GM19395 (cell line): Measurements from ENCODE around the gene THSD4.
"Not testable (repeated sequence)": the region's sequence is repeated elsewhere in the genome, so short reads cannot be mapped to it uniquely, and the experiment has no call there.

Source experiments
- ATAC-seq: cut with Tn5 transposase; IDR thresholded peaks from one replicate; pipeline ENCODE4 v1.9.1; 2021; ENCODE audit warnings: mild to moderate bottlenecking, moderate library complexity; ENCODE audit not compliant: unreplicated experiment

The THSD4 gene

DNA sequence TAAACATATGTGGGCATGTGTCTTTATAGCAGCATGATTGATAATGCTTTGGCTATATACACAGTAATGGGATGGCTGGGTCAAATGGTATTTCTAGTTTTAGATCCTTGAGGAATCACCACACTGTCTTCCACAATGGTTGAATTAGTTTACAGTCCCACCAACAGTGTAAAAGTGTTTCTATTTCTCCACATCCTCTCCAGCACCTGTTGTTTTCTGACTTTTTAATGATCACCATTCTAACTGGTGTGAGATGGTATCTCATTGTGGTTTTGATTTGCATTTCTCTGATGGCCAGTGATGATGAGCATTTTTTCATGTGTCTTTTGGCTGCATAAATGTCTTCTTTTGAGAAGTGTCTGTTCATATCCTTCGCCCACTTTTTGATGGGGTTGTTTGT lies 252.5 kb downstream of the THSD4 start:
- ATAC-seq, result not testable (repeated sequence)

DNA sequence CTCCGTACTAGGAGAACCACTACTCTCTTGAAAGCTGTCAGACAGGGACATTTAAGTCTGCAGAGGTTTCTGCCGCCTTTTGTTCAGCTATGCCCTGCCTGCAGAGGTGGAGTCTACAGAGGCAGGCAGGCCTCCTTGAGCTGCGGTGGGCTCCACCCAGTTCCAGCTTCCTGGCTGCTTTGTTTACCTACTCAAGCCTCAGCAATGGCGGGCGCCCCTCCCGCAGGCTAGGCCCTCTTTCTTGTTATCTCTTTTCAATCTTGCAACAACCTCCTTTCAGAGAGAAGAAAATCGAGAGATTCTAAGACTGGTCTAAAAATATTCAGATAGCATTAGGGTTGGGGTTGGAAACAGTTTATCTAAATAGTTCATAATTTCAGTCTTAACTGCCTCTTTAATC lies 257.5 kb downstream of the THSD4 start:
- not testable (repeated sequence) for ATAC-seq

DNA sequence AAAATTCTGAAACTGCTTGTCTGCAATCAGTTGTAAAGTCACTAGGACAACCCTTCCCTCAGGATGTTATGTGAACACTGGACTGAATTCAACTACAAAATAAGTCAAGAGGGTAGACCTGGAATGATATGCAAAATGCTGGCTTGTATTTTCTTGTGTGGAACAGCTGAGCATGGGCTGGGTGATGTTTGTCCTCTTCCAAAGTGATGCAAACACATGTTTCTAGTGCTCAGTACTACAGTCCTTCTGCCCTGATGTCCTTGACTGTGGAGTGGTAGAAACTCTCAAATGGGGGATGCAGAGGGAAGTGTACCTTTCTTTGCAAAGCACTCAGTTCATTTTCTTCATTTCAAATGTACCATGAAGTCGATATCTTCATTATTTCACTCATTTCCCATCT lies 258.6 kb downstream of the THSD4 start:
- ATAC-seq, result no peak

DNA sequence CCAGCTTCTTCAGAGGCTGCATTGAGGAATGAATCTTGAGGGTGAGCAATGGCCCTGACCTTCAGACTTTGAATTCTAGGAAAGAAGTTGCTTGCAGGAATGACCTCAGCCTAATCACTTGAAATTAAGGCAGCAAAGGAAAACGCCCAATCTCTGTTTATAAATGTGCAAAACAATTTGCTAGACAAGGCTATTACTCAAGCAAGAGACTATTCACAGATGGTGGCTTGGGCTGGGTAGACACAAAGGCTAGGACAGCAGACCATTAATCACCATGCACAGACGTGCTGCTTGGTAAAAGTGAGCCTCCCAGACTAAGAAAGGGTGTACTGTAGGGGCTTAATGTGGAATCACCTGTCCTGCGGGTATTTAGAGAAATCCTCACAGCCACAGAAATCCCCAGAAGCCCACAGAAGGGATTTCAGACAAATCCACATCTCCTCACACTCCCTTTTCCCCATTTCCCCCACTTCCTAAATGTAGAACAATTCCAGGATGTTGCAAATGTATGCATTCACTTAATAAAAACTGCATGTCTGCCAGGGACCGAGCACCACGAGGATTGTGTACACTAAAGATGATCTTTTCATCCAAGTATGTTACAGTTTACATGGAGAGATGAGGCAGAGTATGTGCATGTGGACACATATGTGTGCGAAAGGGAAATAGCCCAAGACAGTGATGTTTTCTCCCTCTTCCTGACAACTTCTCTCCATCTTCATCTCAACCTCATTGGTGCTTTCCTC lies 259.5 kb downstream of the THSD4 start:
- no peak for ATAC-seq

DNA sequence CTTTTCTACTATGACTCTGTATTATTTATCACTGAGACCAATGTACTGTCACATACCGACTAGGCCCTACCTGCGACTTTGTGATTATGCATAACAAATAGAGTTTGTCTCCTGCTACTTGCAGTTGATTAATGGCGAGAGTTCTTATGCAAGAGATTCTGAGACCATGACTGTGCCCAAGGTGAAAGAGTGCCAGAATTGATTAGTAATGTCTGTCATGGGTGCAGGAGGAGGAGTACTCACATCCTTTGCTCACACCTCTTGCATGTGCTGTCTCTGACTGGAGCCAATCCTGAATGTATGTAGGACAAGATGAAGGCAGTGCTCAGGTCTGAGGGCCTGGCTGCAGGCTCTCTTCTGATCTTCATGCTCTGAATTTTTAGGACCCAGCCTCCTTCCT lies 260.7 kb downstream of the THSD4 start:
- no peak for ATAC-seq

DNA sequence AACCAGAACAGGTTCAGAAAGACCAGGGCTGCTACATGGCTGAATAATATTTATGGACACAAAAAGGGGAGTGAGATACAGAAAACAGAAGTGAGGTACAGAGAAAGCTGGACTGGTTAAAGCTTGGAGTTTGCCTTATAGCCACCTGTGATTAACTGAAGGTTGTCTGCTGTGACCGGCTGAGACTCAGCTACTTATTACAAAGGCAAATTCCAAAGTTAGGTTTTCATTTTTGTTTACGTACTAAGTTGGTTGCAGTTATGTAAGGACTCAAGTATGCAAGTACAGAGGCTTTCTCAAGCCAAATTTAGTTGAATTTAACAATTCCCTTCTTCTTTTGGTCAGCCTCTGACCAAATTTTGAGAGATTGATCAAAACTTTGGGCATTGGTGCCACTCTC lies 264.6 kb downstream of the THSD4 start:
- ATAC-seq, result no peak

DNA sequence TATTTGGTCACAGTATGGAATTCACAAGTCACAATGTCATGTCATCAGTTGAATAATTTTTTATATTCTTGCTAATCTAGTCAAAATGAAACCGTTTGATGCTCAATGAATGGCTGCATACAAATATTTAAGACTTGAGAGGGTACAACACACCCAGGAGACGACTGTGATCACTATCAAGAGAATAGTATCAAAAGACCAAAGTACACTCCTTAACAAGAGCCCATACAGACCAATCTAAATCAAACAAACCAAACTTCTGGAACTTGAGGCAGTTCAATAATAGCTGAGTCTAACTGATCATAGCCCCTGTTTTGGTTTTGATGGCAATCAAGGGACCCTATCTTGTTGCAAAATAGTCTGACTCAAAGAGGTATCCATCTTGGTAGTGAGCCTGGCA lies 265.1 kb downstream of the THSD4 start:
- ATAC-seq, result no peak

DNA sequence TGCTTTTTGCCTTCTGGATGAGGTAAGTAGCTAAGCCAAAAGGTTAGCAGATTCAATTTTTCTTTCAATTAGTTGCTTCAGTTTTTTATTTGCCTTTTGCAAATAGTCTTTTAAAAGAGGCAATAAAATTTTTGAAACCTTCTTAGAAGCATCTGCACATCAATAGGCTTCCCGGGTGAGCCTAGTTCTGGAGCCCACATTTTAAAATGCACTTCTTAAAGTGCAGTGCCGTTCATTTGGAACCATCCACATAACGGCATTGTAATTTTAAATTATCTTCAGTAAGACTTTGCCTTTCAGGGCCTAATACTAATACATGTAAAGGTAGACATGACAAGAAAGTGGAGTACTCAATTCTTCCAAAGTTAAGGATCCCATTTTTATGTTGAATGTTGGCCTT lies 269.2 kb downstream of the THSD4 start:
- ATAC-seq, result no peak

DNA sequence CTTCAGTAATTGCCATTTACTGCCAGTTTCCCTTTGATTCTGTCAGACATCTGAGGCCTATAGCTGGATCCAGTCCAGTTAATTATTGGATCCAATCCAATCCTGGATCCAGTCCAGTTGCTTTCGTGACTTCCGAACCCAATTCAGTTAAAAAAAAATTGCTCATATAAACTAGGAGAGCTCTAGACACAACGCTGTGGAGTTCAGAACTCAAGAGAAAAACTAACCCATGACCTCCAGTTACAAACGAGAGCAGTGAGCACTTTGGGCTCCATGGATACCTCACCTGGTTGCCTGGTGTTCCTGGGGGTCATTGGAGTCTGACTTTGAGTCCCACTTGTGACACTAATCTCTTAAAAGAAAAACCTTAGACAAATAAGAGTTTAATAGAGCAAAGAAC lies 269.8 kb downstream of the THSD4 start:
- ATAC-seq, result no peak

DNA sequence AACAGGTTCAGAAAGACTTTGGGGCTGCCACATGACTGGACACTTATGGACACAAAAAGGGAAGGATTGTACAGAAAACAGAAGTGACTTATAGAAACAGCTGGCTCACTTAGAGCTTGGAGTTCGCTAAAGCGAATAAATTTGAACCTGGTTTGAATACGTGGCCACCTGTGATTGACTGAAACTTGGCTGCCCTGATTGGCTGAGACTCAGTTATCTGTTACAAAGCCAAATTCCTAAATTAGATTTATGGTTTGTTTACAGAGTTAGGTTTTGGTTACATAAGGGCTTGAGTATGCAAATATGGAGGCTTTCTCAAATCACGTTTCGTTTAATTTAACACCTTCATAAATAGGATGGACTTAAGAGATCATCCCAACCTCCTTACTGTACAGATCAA lies 270.2 kb downstream of the THSD4 start:
- ATAC-seq, result no peak

DNA sequence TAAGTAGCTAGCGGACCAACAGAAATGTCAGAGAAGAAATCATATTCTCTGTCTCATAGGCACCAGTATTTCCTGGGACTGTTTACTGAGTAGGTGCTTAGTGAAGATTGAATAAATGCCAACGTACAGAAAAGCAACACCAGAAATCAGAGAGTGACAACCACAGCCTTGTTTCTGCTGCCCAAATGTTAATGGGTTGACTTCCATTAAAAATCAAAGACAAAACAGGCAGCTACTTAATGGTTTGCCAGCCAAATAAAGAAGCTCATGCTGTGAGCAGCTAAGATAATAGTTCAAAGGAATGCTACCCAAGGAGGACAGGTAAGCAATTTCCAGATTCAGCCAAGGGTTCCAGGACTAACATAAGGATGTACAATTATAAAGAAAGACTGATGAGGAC lies 270.7 kb downstream of the THSD4 start:
- ATAC-seq, result no peak

DNA sequence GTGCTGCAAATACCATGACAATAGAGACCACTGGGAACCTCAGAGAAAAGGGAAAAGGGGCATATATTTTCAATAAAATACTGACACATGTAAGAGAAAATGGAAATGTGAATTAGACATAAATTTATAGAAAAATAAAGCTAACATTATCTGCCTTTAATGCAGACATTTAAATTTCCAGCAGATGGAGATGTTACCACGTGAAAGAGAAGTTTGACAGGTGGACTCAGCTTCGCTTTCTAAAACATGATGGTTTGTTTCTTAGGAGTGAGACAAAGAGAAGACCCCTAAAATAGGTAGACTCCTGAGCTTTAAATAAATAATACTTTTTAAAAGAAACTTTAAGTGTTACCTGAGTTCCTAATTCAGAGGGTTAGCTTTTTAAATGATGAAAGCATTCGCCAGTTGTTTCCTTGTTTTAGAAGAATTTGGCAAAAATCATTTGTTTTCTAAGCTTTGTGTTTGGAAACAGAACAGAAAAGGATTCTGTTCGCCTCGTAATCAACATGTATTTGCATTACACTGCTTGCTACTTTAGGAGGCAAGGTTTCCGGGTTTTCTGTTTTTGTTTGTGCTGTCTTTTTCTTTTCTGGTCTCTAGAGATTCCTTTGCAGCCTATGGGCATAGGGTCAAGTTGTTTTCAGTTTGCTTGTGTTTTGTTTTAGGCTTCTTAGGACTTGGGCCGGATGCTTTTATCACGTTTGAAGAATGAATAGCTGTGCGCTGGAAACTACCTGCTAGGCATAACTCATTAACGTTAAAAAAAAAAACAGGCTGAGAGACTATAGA lies 271.4 kb downstream of the THSD4 start:
- no peak for ATAC-seq

DNA sequence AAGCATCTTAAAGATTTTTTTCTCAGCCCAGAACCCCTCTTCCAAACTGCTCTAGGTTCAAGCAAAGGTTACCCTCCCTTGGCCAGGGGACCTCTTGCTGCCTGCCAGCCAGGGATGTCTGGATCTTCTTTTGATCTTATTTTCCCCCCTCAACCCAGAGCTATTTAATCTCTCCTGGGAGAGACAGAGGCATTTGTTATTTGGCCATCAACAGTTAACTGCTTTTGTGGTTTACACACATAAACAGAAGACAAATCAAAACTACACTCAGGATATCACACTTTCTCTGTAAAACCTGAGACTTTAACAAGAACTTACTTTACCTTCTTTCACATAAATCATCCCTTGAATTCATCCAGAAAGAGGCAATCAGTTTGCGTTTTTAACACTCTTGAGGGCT lies 272.5 kb downstream of the THSD4 start:
- no peak for ATAC-seq

DNA sequence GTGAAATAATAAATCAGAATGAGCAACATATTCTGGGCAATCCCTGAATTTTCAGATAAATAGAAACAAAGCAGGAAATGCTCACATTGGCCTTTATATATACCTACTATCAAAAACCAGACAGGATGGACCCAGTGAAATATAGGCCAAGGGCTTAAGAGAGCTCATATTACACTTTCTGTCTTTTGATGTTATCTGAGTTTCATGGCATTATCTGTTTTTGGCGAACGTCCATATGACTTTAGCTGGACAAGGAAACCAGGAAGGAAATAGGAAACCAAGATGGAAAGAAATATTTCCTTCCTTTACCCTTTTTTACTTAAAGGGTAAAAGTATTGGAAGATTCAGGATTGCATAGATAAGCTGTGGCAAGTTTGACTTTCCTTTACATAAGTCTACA lies 274.8 kb downstream of the THSD4 start:
- no peak for ATAC-seq

DNA sequence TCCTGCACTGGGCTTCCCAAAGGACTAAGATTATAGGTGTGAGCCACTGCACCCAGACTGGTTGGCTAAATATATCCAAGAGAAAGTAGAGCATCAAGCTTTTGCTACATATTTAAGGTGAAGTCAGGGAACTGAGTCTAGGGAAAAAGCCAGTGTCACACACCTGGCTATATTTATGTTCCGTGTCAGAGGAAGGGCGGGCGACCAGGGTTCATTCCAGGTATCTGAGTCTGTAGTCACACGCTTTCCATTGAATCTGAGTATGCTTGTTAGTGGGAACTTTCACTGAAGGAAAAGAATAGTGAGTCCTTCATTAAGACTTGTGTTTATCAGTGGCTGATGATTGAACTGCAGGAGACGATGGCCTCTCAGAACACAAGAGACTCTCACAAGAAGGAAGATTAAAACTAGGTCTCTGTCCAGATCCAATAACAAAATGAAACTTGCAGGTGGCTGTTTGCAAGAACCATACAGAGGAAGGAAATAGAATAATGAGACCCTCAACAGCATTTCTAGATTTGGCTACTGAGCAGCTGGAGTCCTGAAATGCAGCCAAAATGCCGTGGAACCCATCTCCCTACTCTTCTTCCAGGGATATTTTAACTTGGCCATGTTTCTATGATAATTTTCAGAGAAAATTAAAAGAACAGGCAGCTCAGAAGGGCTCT lies 276.3 kb downstream of the THSD4 start:
- ATAC-seq, result no peak

DNA sequence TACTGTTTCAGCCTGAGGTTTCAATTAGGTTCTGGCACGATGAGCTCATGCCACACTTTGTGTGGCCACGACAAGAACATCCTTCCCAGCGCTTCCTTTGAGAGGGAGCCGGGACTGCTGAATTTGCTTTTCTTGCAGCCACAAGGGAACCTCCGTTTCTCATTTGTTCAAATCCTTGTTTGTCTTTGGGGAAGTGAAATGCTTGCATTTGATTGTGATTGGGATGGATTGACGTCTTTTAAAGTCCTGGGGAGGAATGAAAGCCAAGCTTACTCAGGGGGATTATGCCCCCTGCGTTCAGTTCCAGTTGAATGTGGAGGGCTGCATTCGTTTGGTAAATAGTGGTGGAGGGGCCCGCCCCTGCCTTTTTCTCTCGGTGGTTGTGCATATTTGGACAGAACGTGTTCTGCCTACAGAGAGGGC lies 277.6 kb downstream of the THSD4 start:
- no peak for ATAC-seq

DNA sequence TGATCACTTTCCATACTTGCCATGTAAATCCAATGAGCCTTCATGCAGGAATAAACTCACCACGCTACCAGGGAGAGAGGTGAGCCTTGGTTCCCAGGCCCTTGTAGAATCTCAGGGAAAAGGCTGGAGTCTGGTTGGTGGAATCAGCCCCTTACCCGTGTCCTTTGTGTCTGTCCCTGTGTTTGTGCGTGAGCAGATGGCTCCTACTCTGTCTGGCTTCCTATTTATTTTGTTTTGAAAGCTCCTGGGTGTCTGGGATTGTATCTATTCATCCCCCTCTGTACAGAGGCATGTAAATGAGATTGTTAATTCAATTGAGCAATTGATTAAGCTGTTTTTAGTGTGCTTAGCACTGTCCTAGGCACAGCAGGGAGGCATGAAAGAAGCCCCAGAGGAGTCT lies 278.1 kb downstream of the THSD4 start:
- no peak for ATAC-seq

DNA sequence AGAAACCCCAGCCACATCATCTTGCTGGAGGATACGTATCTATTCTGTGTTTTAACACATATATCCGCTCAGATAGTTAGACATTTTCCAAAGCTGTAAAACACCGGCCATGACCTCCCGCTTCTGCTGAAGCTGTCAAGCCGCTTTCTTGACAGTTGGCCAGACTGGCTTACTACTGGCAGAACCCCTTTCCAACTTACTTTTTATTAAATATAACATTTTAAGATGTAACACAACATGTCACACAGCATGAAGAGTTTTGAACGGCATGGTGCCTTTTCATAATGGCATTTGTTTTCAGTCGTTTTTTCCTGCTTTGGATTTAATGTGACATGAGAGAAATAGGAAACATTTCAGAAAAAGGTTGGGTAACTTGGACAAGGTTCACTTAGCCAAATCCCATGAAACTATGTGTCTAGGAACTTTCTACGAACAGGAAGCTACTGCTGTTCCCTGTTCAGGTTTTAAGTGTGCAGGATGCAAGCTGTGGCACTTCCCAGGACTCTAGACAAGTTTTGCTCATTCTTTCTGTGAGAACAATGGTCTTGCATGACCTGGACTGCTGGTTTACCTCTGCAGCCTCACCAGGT lies 281.4 kb downstream of the THSD4 start:
- no peak for ATAC-seq

DNA sequence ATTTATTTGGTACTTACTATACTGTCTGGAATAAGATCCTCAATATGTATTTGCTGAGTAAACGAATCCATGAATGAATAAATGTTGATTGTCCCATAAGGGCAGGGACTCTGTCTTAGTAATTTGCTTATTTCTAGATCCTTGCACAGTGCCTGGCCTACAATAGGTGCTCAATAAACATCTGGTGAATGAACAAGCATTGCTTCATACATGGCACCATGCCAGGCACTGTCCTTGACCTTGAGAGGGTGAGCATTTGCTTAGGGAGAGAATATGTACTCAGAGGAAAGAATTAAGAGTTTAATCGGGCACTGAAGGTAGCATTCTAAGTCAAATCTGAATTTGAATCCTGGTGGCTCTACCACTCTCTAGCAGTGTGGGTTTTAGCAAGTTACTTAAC lies 282.1 kb downstream of the THSD4 start:
- no peak for ATAC-seq

DNA sequence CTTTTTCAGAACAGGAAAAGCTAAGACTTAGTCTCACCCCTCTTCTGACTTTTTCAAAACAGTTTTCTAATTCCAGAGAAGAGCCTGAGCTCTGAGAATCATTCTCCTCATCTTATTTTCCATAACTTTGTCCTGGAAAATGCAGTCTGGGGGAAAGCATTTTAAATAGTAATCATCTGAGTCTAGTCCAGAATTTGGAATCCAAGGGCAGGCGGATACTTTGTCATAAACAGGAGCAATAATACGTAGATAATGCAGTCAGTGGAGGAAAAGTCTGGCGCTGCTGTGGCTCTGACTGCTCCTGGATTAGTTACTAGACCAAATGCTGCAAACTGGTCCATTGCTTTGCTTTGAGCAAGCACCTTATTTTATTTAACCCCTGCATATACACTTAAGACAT lies 285.0 kb downstream of the THSD4 start:
- ATAC-seq, result no peak

DNA sequence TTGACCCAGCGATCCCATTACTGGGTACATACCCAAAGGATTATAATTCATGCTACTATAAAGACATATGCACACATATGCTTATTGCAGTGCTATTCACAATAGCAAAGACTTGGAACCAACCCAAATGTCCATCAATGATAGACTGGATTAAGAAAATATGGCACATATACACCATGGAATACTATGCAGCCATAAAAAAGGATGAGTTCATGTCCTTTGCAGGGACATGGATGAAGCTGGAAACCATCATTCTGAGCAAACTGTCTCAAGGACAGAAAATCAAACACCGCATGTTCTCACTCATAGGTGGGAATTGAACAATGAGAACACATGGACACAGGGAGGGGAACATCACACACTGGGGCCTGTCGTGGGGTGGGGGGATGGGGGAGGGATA lies 286.5 kb downstream of the THSD4 start:
- ATAC-seq, result not testable (repeated sequence)

DNA sequence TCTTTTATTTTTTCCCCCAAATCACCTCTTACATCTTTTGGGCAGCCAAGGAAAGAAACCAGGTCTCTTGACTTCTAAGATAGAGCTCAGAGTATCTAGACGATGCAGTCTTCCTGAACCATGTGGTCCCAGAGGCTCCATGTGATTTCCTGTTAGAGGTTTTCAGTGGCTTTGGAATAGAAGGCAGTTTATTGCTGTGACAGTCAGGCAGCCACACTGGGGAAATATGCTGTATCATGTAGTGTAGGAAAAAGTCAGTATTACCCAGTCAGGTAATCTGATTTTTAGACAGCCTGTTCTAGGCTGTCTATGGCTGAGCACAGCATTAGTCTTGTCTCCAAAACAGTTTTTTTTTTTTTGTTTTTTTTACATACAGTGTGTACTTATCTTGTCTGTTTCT lies 294.3 kb downstream of the THSD4 start:
- ATAC-seq, result no peak
